ENCODE data around the gene METAP1D.

METAP1D gene

DNA sequence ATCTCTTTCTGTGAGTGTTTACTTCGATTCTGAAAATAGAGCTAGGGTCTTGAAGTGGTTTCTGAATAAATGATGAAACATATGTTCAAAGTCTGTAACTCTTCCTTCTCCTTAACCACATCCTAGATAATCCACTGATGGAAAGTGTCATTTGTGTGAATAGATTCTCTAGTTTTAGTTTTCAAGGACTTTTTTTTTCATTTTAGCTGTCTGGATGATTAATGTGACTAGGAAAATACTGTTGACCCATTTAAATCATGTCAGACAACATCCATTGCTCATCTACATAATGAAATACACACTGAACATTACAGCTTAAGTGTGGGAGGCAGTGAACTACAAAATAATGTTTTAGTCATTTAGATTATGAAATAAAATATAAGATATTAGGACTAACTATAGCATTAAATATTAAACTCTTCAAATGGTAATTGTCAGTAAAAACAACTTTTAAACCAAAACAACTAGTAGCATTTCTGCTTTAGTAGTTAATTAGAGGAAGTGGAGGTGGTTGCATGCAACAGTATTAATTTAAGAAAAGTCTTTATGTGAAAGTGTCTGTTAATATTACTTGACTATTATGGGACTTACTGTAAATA is 46.4 kb downstream of the METAP1D start:
- Histone ChIP-seq H3K36me3 (no peaks in the 10 kb centered on the region), H3K27me3 (no peaks in the 10 kb centered on the region), H3K4me1 (ENCODE audit: control insufficient read depth in 1 of 2, insufficient read depth in 1 of 2, low read depth in 1 of 2, low read length in 1 of 2) (no peaks in the 10 kb centered on the region), H3K9me3 (no peaks in the 10 kb centered on the region), H3K4me3 (ENCODE audit: low read depth in 1 of 2, low read length in 1 of 2) (no peak overlapping the region), H3K27ac (no peak overlapping the region)
- TF ChIP-seq CTCF (IDR thresholded peaks at IDR 0.05) = no peak

DNA sequence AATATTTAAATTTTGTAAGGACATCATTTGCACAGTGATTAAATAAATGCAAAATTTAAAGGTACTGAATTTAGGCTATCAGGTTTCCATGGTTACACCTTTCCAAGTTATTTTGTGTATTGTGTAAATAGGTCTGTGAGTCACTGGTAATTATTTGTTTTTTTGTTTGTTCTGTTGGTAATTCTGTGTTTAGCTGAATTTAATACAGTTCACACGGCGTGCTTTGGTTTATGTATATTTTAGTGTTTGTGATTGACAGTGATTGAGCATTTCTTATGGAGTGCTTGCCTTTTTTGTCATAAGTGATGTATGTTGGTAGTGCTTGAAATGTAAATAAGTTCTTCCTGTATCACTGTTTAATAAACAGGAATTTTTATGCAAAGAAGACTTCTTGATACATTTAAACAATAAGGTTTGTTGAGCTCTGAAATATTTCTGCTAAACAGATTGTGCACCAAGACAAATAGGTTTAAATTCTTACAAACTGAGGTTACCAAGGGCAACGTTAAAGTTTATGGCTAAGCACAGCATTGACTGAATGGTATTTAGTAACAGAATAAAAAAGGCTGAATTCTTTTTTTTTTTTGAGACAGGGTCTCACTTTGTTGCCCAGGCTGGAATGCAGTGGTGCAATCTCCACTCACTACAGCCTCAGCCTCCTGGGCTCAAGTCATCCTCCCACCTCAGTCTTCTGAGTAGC is 47.3 kb downstream of the METAP1D start:
- no peaks in the 10 kb centered on the region for H3K4me1 ChIP-seq (ENCODE audit: control insufficient read depth in 1 of 2, insufficient read depth in 1 of 2, low read depth in 1 of 2, low read length in 1 of 2)
- TF ChIP-seq CTCF (IDR thresholded peaks at IDR 0.05) = no peak
- no peak overlapping the region for H3K27ac ChIP-seq
- no peaks in the 10 kb centered on the region for H3K9me3 ChIP-seq
- H3K27me3 ChIP-seq = no peaks in the 10 kb centered on the region
- H3K36me3 ChIP-seq = no peaks in the 10 kb centered on the region
- H3K4me3 ChIP-seq (ENCODE audit: low read depth in 1 of 2, low read length in 1 of 2) = no peak overlapping the region

DNA sequence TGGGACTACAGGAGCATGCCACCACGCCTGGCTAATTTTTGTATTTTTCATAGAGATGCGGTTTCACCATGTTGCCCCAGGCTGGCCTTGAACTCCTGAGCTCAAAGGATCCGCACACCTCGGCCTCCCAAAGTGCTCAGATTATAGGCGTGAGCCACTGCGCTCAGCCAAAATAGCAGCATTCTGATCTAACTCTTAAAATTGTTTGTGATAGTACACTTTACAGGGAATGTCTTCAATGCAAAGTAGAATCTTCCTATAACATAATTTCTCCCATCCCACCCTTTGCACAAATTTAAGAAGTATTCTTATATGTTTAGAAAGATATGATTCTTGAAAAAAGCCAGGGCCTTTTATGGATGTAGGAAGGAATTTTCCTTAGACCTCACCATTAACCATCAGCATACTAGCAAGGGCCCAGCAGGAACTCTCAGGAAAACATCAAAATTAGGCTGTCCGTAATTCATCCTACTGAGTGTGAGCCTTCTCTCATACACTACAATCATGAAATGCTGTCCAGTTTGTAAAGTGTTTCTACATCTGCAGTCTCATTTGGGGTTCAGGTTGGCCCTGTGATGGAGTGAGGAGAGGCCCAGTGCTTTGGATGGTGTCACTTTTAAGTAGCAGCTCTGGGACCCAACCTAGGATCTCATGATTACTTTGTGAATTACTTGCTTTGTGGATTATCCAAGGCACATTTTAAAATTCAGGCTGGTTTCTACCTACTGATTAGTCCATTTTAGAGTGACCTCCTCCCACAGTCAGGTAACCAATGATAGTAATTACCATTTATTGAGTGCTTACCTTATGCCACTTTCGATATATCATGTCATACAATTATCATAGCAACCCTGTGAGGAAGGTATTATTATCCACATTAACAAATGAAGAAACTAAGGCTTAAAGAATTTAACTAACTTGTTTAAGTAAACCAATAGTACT is 48.1 kb downstream of the METAP1D start:
- H3K27ac ChIP-seq = no peak overlapping the region
- no peak for TF ChIP-seq CTCF (IDR thresholded peaks at IDR 0.05)

GRCh38 chr2:172048508-172049503 is 49.1 kb downstream of the METAP1D start:
- TF ChIP-seq CTCF (IDR thresholded peaks at IDR 0.05) = no peak
- Histone ChIP-seq H3K4me3 (ENCODE audit: low read depth in 1 of 2, low read length in 1 of 2) (no peak overlapping the region), H3K27ac (no peak overlapping the region), H3K27me3 (no peaks in the 10 kb centered on the region), H3K4me1 (ENCODE audit: control insufficient read depth in 1 of 2, insufficient read depth in 1 of 2, low read depth in 1 of 2, low read length in 1 of 2) (no peaks in the 10 kb centered on the region), H3K36me3 (no peaks in the 10 kb centered on the region), H3K9me3 (no peaks in the 10 kb centered on the region)

More for the DNA sequence above, 48.1 kb downstream of the METAP1D start:
- no peaks in the 10 kb centered on the region for H3K9me3 ChIP-seq
- no peaks in the 10 kb centered on the region for H3K36me3 ChIP-seq
- H3K4me3 ChIP-seq (ENCODE audit: low read depth in 1 of 2, low read length in 1 of 2) = no peak overlapping the region
- no peaks in the 10 kb centered on the region for H3K4me1 ChIP-seq (ENCODE audit: control insufficient read depth in 1 of 2, insufficient read depth in 1 of 2, low read depth in 1 of 2, low read length in 1 of 2)
- no peaks in the 10 kb centered on the region for H3K27me3 ChIP-seq
